ENCODE results near the gene SYPL1.

SYPL1 gene

GRCh38 chr7:106100863-106101629 lies 11.1 kb downstream of the SYPL1 start:
- DNase-seq (ENCODE audit: extremely low read depth, low read depth): no peak
- no peak for TF ChIP-seq CTCF (IDR thresholded peaks at IDR 0.05; ENCODE audit: low read depth, low read length)

GRCh38 chr7:106099539-106099938 lies 12.6 kb downstream of the SYPL1 start:
- no peak for DNase-seq (ENCODE audit: extremely low read depth, low read depth)

GRCh38 chr7:106098889-106099288 lies 13.2 kb downstream of the SYPL1 start:
- TF ChIP-seq CTCF (IDR thresholded peaks at IDR 0.05; ENCODE audit: low read depth, low read length): no peak
- no peak for DNase-seq (ENCODE audit: extremely low read depth, low read depth)

More at GRCh38 chr7:106099539-106099938, 12.6 kb downstream of the SYPL1 start:
- no peak for TF ChIP-seq CTCF (IDR thresholded peaks at IDR 0.05; ENCODE audit: low read depth, low read length)

GRCh38 chr7:106095634-106096033 lies 16.5 kb downstream of the SYPL1 start:
- TF ChIP-seq CTCF (IDR thresholded peaks at IDR 0.05; ENCODE audit: low read depth, low read length): no peak
- no peak for DNase-seq (ENCODE audit: extremely low read depth, low read depth)

GRCh38 chr7:106094780-106095179 lies 17.3 kb downstream of the SYPL1 start:
- DNase-seq (ENCODE audit: extremely low read depth, low read depth): no peak
- no peak for TF ChIP-seq CTCF (IDR thresholded peaks at IDR 0.05; ENCODE audit: low read depth, low read length)

GRCh38 chr7:106092204-106092603 lies 19.9 kb downstream of the SYPL1 start:
- no peak for TF ChIP-seq CTCF (IDR thresholded peaks at IDR 0.05; ENCODE audit: low read depth, low read length)
- DNase-seq (ENCODE audit: extremely low read depth, low read depth): no peak

GRCh38 chr7:106089647-106090046 lies 22.5 kb downstream of the SYPL1 start:
- TF ChIP-seq CTCF (IDR thresholded peaks at IDR 0.05; ENCODE audit: low read depth, low read length): no peak
- no peak for DNase-seq (ENCODE audit: extremely low read depth, low read depth)

Data from AG09319 (cell line).